Osteocyte (in vitro differentiated cells): ENCODE measurements around the gene OR13J1. TPM values are rescaled to one million over a fixed set of nuclear protein-coding genes. Genes with fewer than 3 reads are reported as not detected.
"Not testable (repeated sequence)": the region's sequence is repeated elsewhere in the genome, so short reads cannot be mapped to it uniquely, and the experiment has no call there.

Source experiments
- DNase-seq: peaks from one replicate; pipeline ENCODE4 v3.0.0; 2021; ENCODE audit warnings: mixed read lengths; ENCODE audit not compliant: unreplicated experiment; ENCODE audit errors: extremely low spot score
- H3K27ac Mint-ChIP-seq: one replicate; pipeline ENCODE4 v1.8.0; 2021; ENCODE audit warnings: mild to moderate bottlenecking, mixed read lengths; ENCODE audit not compliant: unreplicated experiment
- H3K27me3 Mint-ChIP-seq: one replicate; pipeline ENCODE4 v1.8.0; 2021; ENCODE audit warnings: mixed read lengths; ENCODE audit not compliant: unreplicated experiment
- H3K36me3 Mint-ChIP-seq: one replicate; pipeline ENCODE4 v1.8.0; 2021; ENCODE audit warnings: mixed read lengths; ENCODE audit not compliant: unreplicated experiment
- H3K4me1 Mint-ChIP-seq: one replicate; pipeline ENCODE4 v1.8.0; 2021; ENCODE audit warnings: mixed read lengths; ENCODE audit not compliant: unreplicated experiment
- H3K4me3 Mint-ChIP-seq: one replicate; pipeline ENCODE4 v1.8.0; 2021; ENCODE audit warnings: mild to moderate bottlenecking, moderate library complexity, mixed read lengths; ENCODE audit not compliant: unreplicated experiment
- H3K9me3 Mint-ChIP-seq: one replicate; pipeline ENCODE4 v1.8.0; 2021; ENCODE audit warnings: mixed read lengths; ENCODE audit not compliant: unreplicated experiment
- CTCF ChIP-seq: fragments of 200-600 bp; sonication (generic); IDR thresholded peaks from 2 replicates; pipeline ENCODE4 v1.5.0; 2021; ENCODE audit warnings: antibody characterized with exemption, mild to moderate bottlenecking, moderate library complexity
- total RNA-seq: library from RNA; stranded (reverse); gene quantifications from 2 replicates; pipeline ENCODE4 v1.2.1, GENCODE V29; 2021

The OR13J1 gene
- total RNA-seq, 1 donor from 2014 or later: not detected

DNA sequence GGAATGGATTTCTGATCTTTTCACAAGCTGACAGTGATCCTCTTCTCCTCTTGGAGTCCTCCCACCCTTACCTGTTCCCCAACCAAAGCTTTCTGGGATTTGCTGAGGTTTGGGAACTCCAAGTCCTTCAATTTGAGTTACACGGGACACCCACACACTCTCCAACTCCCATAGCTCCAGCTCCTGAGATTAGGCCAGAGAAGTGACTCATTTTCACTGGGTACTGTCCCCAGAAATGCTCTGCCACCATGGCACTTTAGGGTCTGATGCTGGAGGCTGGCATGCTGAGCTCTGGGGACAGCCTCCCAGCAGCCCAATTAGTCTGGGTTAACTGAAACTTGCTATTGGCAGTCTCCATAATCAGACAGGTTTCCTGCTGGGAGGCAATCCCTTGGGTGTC lies 21.9 kb upstream of the OR13J1 start:
- no peak for TF ChIP-seq CTCF
- Mint-ChIP-seq H3K4me3 (no peak overlapping the region), H3K36me3 (no peaks in the 10 kb centered on the region), H3K27ac (no peak overlapping the region), H3K27me3 (peaks cover 43% of the 10 kb centered on the region), H3K4me1 (no peaks in the 10 kb centered on the region), H3K9me3 (no peaks in the 10 kb centered on the region)
- no peak for DNase-seq

DNA sequence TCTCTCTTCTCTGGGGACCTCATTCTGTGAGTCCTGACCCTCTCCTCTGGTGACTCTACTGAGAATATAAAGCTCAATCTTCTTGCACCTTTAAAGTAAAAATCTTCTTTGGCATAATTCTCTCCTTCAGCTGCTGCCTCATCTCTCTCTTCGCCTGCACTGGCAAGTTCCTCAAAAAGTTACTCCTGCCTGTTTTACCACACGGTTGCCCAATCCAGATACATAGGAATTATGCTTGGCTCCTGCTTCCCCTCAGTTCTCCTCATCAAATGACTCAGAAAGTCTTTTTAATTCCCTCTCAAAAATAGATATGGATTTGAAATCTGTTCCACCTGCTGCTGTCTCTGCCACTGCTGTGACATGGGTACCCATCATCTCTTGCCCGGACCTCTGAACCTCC lies 21.4 kb upstream of the OR13J1 start:
- no peaks in the 10 kb centered on the region for H3K4me1 Mint-ChIP-seq
- DNase-seq: no peak
- H3K36me3 Mint-ChIP-seq: no peaks in the 10 kb centered on the region
- no peaks in the 10 kb centered on the region for H3K9me3 Mint-ChIP-seq
- H3K27ac Mint-ChIP-seq: no peak overlapping the region
- no peak overlapping the region for H3K4me3 Mint-ChIP-seq
- peaks cover 47% of the 10 kb centered on the region for H3K27me3 Mint-ChIP-seq
- TF ChIP-seq CTCF: no peak

- not testable (repeated sequence) for DNase-seq, H3K9me3 Mint-ChIP-seq, H3K4me3 Mint-ChIP-seq, H3K4me1 Mint-ChIP-seq, H3K27ac Mint-ChIP-seq, H3K36me3 Mint-ChIP-seq
- peaks cover 40% of the 10 kb centered on the region for H3K27me3 Mint-ChIP-seq
Measured at GRCh38 chr9:35884908-35885307, 14.7 kb upstream of the OR13J1 start.

GRCh38 chr9:35882996-35883395 lies 12.8 kb upstream of the OR13J1 start:
- peaks cover 48% of the 10 kb centered on the region for H3K27me3 Mint-ChIP-seq
- no peaks in the 10 kb centered on the region for H3K9me3 Mint-ChIP-seq
- no peaks in the 10 kb centered on the region for H3K4me1 Mint-ChIP-seq
- H3K4me3 Mint-ChIP-seq: no peak overlapping the region
- TF ChIP-seq CTCF: no peak
- no peak overlapping the region for H3K27ac Mint-ChIP-seq
- no peak for DNase-seq
- no peaks in the 10 kb centered on the region for H3K36me3 Mint-ChIP-seq

DNA sequence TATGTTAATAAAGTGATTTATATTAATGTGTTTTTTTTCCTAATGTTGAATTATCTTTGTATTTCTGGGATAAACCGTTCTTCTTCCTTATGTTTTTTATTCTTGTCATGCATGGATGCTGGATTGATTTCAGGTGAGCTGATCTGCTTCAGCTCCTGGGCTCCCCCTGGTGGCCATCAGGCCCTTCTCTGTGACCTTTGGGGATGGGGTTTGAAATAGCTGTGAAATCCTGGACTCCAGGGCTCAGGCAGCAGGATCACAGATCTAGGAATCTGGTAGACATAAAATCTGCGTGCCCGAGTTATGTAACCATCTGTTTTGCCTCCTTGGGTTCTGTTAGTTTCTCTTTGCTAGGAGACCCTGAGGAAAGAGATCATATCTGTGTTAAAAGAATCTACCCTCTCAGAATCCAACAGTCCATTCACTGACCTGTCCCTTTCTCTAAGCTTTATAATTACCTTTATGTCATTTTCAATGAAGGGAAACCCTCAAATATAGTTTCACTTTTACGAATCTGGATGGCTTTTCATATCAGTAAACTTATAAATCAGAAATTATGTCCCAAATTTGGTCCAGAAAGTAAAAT lies 12.2 kb upstream of the OR13J1 start:
- Mint-ChIP-seq H3K27ac (no peak overlapping the region), H3K27me3 (peaks cover 54% of the 10 kb centered on the region), H3K9me3 (peaks cover 3% of the 10 kb centered on the region), H3K36me3 (no peaks in the 10 kb centered on the region), H3K4me3 (no peak overlapping the region), H3K4me1 (no peaks in the 10 kb centered on the region)
- peak; percentile 97 for TF ChIP-seq CTCF
- DNase-seq: peak; percentile 93

GRCh38 chr9:35872505-35872904 lies 2.3 kb upstream of the OR13J1 start:
- H3K27me3 Mint-ChIP-seq: peaks cover 27% of the 10 kb centered on the region

More at GRCh38 chr9:35872505-35872904, 2.3 kb upstream of the OR13J1 start:
- H3K9me3 Mint-ChIP-seq: peaks cover 25% of the 10 kb centered on the region
- DNase-seq: no peak
- H3K4me3 Mint-ChIP-seq: no peak overlapping the region
- H3K36me3 Mint-ChIP-seq: no peaks in the 10 kb centered on the region
- H3K4me1 Mint-ChIP-seq: no peaks in the 10 kb centered on the region
- no peak overlapping the region for H3K27ac Mint-ChIP-seq
- no peak for TF ChIP-seq CTCF
